ENCODE measurements around the gene EFCAB6. TPM values are rescaled to one million over a fixed set of nuclear protein-coding genes. Genes with fewer than 3 reads are reported as not detected.

The EFCAB6 gene
- total and polyA plus RNA-seq, 9 of the 15 experiments (the other 6 are each of a cell fraction or from before 2014, with no cell fraction given) = 0.06 TPM; not detected in 8

GRCh38 chr22:43526117-43526655 lies 285.9 kb downstream of the EFCAB6 start (continued):
- TF ChIP-seq ZBTB11 (CRISPR knock-in tag; IDR thresholded peaks at IDR 0.05) (no peak), NCOA4 (IDR thresholded peaks at IDR 0.05; ENCODE audit: partially characterized antibody) (no peak), SREBF2 (CRISPR knock-in tag; IDR thresholded peaks at IDR 0.05) (no peak), CEBPG (CRISPR knock-in tag; IDR thresholded peaks at IDR 0.05) (no peak), CEBPG (tag; conservative IDR thresholded peaks at IDR 0.05 in 1 of 2, IDR thresholded peaks at IDR 0.05 in 1 of 2) (no peak), PYGO2 (tag; IDR thresholded peaks at IDR 0.05) (no peak), ESRRB (CRISPR knock-in tag; IDR thresholded peaks at IDR 0.05; ENCODE audit: borderline replicate concordance) (no peak), COPS2 (conservative IDR thresholded peaks at IDR 0.05) (no peak), ZHX1 (conservative IDR thresholded peaks at IDR 0.05; ENCODE audit: low read length) (no peak), ZNF77 (CRISPR knock-in tag; IDR thresholded peaks at IDR 0.05) (no peak)

Measured in K562 (cell line).